ENCODE data around the gene HSPB8.

DNA sequence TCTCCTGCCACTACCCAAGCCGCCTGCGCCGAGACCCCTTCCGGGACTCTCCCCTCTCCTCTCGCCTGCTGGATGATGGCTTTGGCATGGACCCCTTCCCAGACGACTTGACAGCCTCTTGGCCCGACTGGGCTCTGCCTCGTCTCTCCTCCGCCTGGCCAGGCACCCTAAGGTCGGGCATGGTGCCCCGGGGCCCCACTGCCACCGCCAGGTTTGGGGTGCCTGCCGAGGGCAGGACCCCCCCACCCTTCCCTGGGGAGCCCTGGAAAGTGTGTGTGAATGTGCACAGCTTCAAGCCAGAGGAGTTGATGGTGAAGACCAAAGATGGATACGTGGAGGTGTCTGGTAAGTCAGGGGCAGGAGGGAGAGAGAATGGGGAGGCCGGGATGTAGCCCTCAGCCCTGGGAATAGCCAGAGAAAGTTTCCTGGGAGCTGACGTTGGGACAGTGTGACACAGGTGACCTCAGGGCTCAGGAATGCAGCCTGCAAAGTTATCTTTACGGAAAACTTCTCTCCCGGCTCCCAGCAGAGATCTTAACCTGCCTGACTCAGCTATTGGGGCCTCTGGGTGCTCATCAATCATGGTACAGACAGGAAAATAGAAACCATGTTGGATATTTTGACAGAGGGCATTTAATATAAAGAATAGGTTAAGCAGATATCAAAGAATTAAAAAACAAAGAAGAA lies 747 bp downstream of the HSPB8 start:
- TF ChIP-seq, protein P1, sequence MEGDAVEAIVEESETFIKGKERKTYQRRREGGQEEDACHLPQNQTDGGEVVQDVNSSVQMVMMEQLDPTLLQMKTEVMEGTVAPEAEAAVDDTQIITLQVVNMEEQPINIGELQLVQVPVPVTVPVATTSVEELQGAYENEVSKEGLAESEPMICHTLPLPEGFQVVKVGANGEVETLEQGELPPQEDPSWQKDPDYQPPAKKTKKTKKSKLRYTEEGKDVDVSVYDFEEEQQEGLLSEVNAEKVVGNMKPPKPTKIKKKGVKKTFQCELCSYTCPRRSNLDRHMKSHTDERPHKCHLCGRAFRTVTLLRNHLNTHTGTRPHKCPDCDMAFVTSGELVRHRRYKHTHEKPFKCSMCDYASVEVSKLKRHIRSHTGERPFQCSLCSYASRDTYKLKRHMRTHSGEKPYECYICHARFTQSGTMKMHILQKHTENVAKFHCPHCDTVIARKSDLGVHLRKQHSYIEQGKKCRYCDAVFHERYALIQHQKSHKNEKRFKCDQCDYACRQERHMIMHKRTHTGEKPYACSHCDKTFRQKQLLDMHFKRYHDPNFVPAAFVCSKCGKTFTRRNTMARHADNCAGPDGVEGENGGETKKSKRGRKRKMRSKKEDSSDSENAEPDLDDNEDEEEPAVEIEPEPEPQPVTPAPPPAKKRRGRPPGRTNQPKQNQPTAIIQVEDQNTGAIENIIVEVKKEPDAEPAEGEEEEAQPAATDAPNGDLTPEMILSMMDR (IDR thresholded peaks at IDR 0.05; ENCODE audit: low read length) = no peak
- TF ChIP-seq EZH2 (IDR thresholded peaks at IDR 0.05; ENCODE audit: borderline replicate concordance, low read length) = no peak
